Fibroblast of lung (primary cell): ENCODE measurements around the gene BRD3. TPM values are rescaled to one million over a fixed set of nuclear protein-coding genes. Genes with fewer than 3 reads are reported as not detected.

ENCODE experiments used
- DNase-seq, 2 donors: peaks; one replicate each; pipeline versions ENCODE4 v3.0.0 to v3.0.0-alpha.2; 2010; ENCODE audit warnings: low read depth in 2 of 2
- H2AFZ ChIP-seq: 2 replicates; pipeline ENCODE4 v1.5.1; 2012; ENCODE audit warnings: low read length, control low read depth, inconsistent platforms
- H3K27ac ChIP-seq: 2 replicates; pipeline ENCODE4 v1.5.1; 2011; ENCODE audit warnings: low read length, control low read depth; ENCODE audit not compliant: insufficient read depth
- H3K27me3 ChIP-seq: 2 replicates; pipeline ENCODE4 v1.5.1; 2011; ENCODE audit warnings: mild to moderate bottlenecking, low read length; ENCODE audit not compliant: control insufficient read depth, insufficient read depth
- H3K36me3 ChIP-seq: 2 replicates; pipeline ENCODE4 v1.5.1; 2011; ENCODE audit warnings: low read length; ENCODE audit not compliant: control insufficient read depth, insufficient read depth
- H3K4me1 ChIP-seq: 2 replicates; pipeline ENCODE4 v1.5.1; 2011; ENCODE audit warnings: low read length; ENCODE audit not compliant: control insufficient read depth, insufficient read depth; ENCODE audit errors: extremely low read depth
- H3K4me2 ChIP-seq: 2 replicates; pipeline ENCODE4 v1.5.1; 2011; ENCODE audit warnings: low read length, control low read depth; ENCODE audit not compliant: insufficient read depth; ENCODE audit errors: extremely low read depth
- H3K4me3 ChIP-seq, 4 experiments: fragments of 200-600 bp in 1 of 4; sonication (generic) in 1 of 4; replicated peaks in 1 of 4; 2 replicates each; pipeline ENCODE4 v1.5.1; 2011 to 2016; ENCODE audit warnings: low read length in 4 of 4, low read depth in 3 of 4, mild to moderate bottlenecking in 3 of 4, control low read depth in 2 of 4, inconsistent platforms in 1 of 4, mixed read lengths in 1 of 4; ENCODE audit not compliant: insufficient read depth in 1 of 4; ENCODE audit errors: control extremely low read depth in 1 of 4
- H3K79me2 ChIP-seq: 2 replicates; pipeline ENCODE4 v1.5.1; 2012; ENCODE audit warnings: mild to moderate bottlenecking, low read length, inconsistent platforms; ENCODE audit not compliant: control insufficient read depth, insufficient read depth
- H3K9ac ChIP-seq: 2 replicates; pipeline ENCODE4 v1.5.1; 2011; ENCODE audit warnings: mild to moderate bottlenecking, low read length, control low read depth; ENCODE audit not compliant: insufficient read depth
- H3K9me3 ChIP-seq: 2 replicates; pipeline ENCODE4 v1.5.1; 2012; ENCODE audit warnings: low read depth, low read length; ENCODE audit not compliant: control insufficient read depth, insufficient read depth
- H4K20me1 ChIP-seq: 2 replicates; pipeline ENCODE4 v1.5.1; 2011; ENCODE audit warnings: low read length; ENCODE audit not compliant: control insufficient read depth, insufficient read depth; ENCODE audit errors: extremely low read depth
- EZH2 ChIP-seq: IDR thresholded peaks from 2 replicates; pipeline ENCODE4 v1.5.1; 2012; ENCODE audit warnings: low read length, control low read depth, mild to moderate bottlenecking; ENCODE audit errors: missing control alignments
- polyA plus RNA-seq, 2 donors: library from polyadenylated mRNA; depleted of rRNA in 1 of 2; stranded (reverse) in 1 of 2; unstranded in 1 of 2; fragments of >200 nt; gene quantifications; 2 replicates each; pipeline ENCODE4 v1.2.1, GENCODE V29; 2011 to 2012; ENCODE audit warnings: missing spikeins in 1 of 2
- total RNA-seq: library from RNA; depleted of rRNA; stranded (reverse); fragments of >200 nt; gene quantifications from 2 replicates; pipeline ENCODE4 v1.2.1, GENCODE V29; 2014
- TF ChIP-seq, protein P1 (sequence below), 2 donors: IDR thresholded peaks in 1 of 2; conservative IDR thresholded peaks in 1 of 2; 1 replicate in 1 of 2; 2 replicates in 1 of 2; pipeline ENCODE4 v1.5.1; 2011 to 2012; ENCODE audit warnings: low read length in 2 of 2, control low read depth in 1 of 2, inconsistent platforms in 1 of 2, low read depth in 1 of 2, mild to moderate bottlenecking in 1 of 2

Gene BRD3
- total and polyA plus RNA-seq, 2 donors (not counting 1 experiment from before 2014, with no cell fraction given), result 7.6 to 10.4 TPM

DNA sequence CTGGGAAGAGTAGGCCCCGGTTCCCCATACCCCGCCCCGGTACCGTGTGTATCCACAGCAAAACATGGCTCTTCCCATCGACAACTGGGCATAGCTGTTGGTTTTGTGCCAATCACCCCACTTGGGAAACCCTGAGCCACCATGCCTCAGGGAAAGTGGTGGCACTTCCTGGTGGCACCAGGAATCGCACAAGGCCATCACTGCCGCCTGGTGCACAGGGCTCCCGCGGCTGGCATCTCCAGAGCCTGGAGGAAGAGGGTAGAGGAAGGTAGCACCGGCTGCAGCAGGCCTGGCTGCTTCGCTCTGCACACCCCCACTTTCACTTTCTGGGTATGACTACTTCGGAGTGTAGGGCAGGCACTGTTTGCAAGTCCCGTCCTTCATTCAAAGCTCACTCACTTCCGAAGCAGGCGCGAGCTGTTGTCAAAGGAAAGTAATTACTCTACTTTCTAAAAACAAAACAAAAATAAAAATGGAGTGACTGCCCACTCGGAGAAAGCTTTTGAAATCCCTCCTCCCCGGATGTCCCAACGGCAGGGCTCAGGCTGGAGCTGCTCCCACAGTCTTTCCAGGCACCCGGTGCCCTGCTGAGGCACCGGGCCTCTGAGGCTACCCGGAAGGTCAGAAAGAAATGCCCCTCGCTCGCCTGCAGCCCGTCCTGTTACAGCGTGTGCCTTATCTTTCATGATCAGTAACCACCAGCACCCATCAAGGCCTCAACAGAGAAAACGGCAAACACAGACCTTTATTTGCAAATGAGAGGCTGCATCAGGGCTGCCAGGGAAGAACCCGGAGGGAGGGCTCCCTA is 2.0 kb downstream of the BRD3 start:
- H3K27me3 ChIP-seq, result peaks cover 15% of the 10 kb centered on the region
- peak; percentile 65 for DNase-seq

DNA sequence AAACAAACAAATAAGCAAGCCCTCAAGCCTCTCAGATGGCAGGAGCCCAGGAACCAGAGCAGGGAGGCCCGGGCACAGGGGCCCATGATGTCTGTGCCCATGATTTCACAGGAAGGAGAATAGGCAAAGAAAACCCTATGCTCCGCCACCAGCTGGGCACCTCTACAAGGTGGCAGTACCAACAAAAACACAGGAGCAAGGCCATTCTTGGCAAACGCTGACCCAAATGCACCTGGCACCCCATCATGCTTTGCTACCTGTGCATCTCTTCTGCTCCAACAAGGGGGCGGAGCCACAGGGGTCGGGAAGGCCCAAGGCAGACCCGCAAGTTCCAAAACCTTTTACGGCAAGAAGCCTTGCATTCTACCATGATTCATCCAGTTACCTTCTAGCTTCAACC is 3.1 kb downstream of the BRD3 start:
- no peaks in the 10 kb centered on the region for H3K36me3 ChIP-seq
- peaks cover 2% of the 10 kb centered on the region for H3K4me1 ChIP-seq
- no peak overlapping the region for H3K4me2 ChIP-seq
- no peak overlapping the region for H3K9ac ChIP-seq
- no peak for DNase-seq
- no peak overlapping the region for H3K27ac ChIP-seq
- no peaks in the 10 kb centered on the region for H4K20me1 ChIP-seq
- no peak overlapping the region for H2AFZ ChIP-seq
- no peaks in the 10 kb centered on the region for H3K9me3 ChIP-seq
- H3K4me3 ChIP-seq, result no peak overlapping the region
- no peak for TF ChIP-seq EZH2
- TF ChIP-seq, protein P1, sequence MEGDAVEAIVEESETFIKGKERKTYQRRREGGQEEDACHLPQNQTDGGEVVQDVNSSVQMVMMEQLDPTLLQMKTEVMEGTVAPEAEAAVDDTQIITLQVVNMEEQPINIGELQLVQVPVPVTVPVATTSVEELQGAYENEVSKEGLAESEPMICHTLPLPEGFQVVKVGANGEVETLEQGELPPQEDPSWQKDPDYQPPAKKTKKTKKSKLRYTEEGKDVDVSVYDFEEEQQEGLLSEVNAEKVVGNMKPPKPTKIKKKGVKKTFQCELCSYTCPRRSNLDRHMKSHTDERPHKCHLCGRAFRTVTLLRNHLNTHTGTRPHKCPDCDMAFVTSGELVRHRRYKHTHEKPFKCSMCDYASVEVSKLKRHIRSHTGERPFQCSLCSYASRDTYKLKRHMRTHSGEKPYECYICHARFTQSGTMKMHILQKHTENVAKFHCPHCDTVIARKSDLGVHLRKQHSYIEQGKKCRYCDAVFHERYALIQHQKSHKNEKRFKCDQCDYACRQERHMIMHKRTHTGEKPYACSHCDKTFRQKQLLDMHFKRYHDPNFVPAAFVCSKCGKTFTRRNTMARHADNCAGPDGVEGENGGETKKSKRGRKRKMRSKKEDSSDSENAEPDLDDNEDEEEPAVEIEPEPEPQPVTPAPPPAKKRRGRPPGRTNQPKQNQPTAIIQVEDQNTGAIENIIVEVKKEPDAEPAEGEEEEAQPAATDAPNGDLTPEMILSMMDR (conservative IDR thresholded peaks at IDR 0.05 in 1 of 2, IDR thresholded peaks at IDR 0.05 in 1 of 2; ENCODE audit: low read depth in 1 of 2, low read length in 2 of 2), result no peak
- peaks cover 62% of the 10 kb centered on the region for H3K79me2 ChIP-seq
- peaks cover 5% of the 10 kb centered on the region for H3K27me3 ChIP-seq

More for the DNA sequence above, 2.0 kb downstream of the BRD3 start:
- H3K27ac ChIP-seq, result peak overlapping the region; percentile 69
- TF ChIP-seq, protein P1 (conservative IDR thresholded peaks at IDR 0.05 in 1 of 2, IDR thresholded peaks at IDR 0.05 in 1 of 2; ENCODE audit: low read depth in 1 of 2, low read length in 2 of 2), result no peak
- TF ChIP-seq EZH2, result no peak
- H3K4me2 ChIP-seq, result peak overlapping the region; percentile 100
- H3K9me3 ChIP-seq, result no peaks in the 10 kb centered on the region
- no peaks in the 10 kb centered on the region for H3K36me3 ChIP-seq
- peaks cover 58% of the 10 kb centered on the region for H3K79me2 ChIP-seq
- H3K4me1 ChIP-seq, result peaks cover 2% of the 10 kb centered on the region
- H4K20me1 ChIP-seq, result no peaks in the 10 kb centered on the region
- peak overlapping the region; percentile 30 for H2AFZ ChIP-seq
- peak overlapping the region; percentile 54 for H3K9ac ChIP-seq
- H3K4me3 ChIP-seq, result peak overlapping the region; percentile 76 to 86 (median 82)

DNA sequence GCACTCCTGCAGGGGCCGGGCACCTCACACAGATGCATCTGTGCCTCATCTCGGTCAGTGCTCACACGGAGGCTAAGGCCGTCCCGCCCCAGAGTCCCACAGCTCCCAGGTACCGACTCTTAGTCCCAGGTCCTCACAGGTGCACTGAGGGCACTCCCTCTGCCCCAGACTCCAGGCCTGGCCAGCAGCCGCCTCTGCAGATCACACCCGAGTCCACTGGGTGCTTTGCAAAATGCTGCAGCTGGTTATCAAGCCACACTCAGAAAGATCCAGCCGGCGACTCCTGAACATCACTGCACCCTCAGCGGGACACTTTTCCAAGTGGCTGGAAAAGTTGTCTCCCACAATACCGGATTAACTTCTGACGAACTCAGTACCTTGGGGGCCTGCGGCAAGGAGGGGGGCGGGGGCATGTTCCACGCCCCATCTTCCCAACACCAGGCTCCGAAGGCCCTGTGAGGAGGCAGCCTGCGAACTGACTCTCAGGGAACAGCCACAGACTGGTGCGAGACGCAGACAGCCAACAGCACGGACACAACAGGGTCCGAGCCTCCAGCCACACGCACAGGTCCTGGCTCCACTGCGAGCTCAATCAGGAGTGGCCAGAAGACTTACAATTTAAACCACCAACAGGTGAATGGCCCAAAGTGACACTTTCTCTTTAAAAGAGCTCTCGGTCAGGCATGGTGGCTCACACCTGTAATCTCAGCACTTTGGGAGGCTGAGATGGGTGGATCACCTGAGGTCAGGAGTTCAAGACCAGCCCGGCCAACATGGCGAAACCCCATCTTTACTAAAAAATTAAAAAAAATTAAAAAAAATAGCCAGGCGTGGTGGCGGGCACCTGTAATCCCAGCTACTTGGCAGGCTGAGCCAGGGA is 4.0 kb downstream of the BRD3 start:
- TF ChIP-seq EZH2, result no peak
- TF ChIP-seq, protein P1 (conservative IDR thresholded peaks at IDR 0.05 in 1 of 2, IDR thresholded peaks at IDR 0.05 in 1 of 2; ENCODE audit: low read depth in 1 of 2, low read length in 2 of 2), result no peak
- no peaks in the 10 kb centered on the region for H4K20me1 ChIP-seq
- no peak for DNase-seq
- H3K79me2 ChIP-seq, result peaks cover 68% of the 10 kb centered on the region
- H3K4me3 ChIP-seq, result no peak overlapping the region
- H3K27me3 ChIP-seq, result no peaks in the 10 kb centered on the region
- no peaks in the 10 kb centered on the region for H3K9me3 ChIP-seq
- no peak overlapping the region for H3K9ac ChIP-seq
- peaks cover 2% of the 10 kb centered on the region for H3K4me1 ChIP-seq
- no peak overlapping the region for H3K4me2 ChIP-seq
- no peak overlapping the region for H2AFZ ChIP-seq
- no peak overlapping the region for H3K27ac ChIP-seq
- no peaks in the 10 kb centered on the region for H3K36me3 ChIP-seq
